Measurements from ENCODE around the gene CIAO1.
"Not testable (repeated sequence)": the region's sequence is repeated elsewhere in the genome, so short reads cannot be mapped to it uniquely, and the experiment has no call there.

The CIAO1 gene

GRCh38 chr2:96287273-96287856 is 21.3 kb downstream of the CIAO1 start:
- no peak for DNase-seq

- DNase-seq: no peak
Observed at GRCh38 chr2:96291751-96292150, 25.7 kb downstream of the CIAO1 start.

- not testable (repeated sequence) for DNase-seq
Observed at GRCh38 chr2:96294271-96294670, 28.2 kb downstream of the CIAO1 start.

GRCh38 chr2:96296925-96297324 is 30.9 kb downstream of the CIAO1 start:
- no peak for DNase-seq

GRCh38 chr2:96301865-96302264 is 35.8 kb downstream of the CIAO1 start:
- DNase-seq: no peak

GRCh38 chr2:96304606-96305005 is 38.6 kb downstream of the CIAO1 start:
- no peak for DNase-seq

GRCh38 chr2:96305091-96305978 is 39.3 kb downstream of the CIAO1 start, which contains the start of gene SNRNP200:
SNRNP200 (minus strand) TSS chr2:96305546; CDS start chr2:96305437, 109 bp downstream.
- DNase-seq: peak; percentile 60

- DNase-seq: no peak
Observed at GRCh38 chr2:96305979-96306308, 39.9 kb downstream of the CIAO1 start.

GRCh38 chr2:96306370-96306769 is 40.3 kb downstream of the CIAO1 start:
- no peak for DNase-seq

- no peak for DNase-seq
Observed at GRCh38 chr2:96308248-96308647, 42.2 kb downstream of the CIAO1 start.

- no peak for DNase-seq
Observed at GRCh38 chr2:96315005-96315399, 49.0 kb downstream of the CIAO1 start.

GRCh38 chr2:96315400-96316071 is 49.5 kb downstream of the CIAO1 start:
- no peak for DNase-seq

- no peak for DNase-seq
Observed at GRCh38 chr2:96316999-96317398, 51.0 kb downstream of the CIAO1 start.

- DNase-seq: no peak
Observed at GRCh38 chr2:96317584-96317997, 51.6 kb downstream of the CIAO1 start.

GRCh38 chr2:96318723-96319122 is 52.7 kb downstream of the CIAO1 start:
- no peak for DNase-seq

GRCh38 chr2:96319396-96319795 is 53.4 kb downstream of the CIAO1 start:
- no peak for DNase-seq

GRCh38 chr2:96320326-96320725 is 54.3 kb downstream of the CIAO1 start:
- no peak for DNase-seq

- DNase-seq: no peak
Observed at GRCh38 chr2:96320728-96321622, 55.0 kb downstream of the CIAO1 start.
